A549 (cell line): ENCODE measurements around the gene STYXL1.

Experiments
- EP300 ChIP-seq, 2 experiments: fragments of >200 bp; sonication (Bioruptor Twin); formaldehyde crosslinking; IDR thresholded peaks; 2 replicates in 1 of 2; 3 replicates in 1 of 2; pipeline ENCODE4 v1.6.1; 2016 to 2017
- ESRRA ChIP-seq: fragments of 150-350 bp; IDR thresholded peaks from 2 replicates; pipeline ENCODE4 v1.6.1; 2014; ENCODE audit warnings: mild to moderate bottlenecking, low read length, borderline replicate concordance
- FOXS1 ChIP-seq: fragments of 250-450 bp; sonication (Bioruptor Pico); IDR thresholded peaks from 2 replicates; pipeline ENCODE4 v1.5.0; 2020; ENCODE audit warnings: mild to moderate bottlenecking, moderate library complexity
- HDAC2 ChIP-seq: fragments of 200-600 bp; sonication (generic); IDR thresholded peaks from 2 replicates; pipeline ENCODE4 v1.6.1; 2016
- JUN ChIP-seq, 2 experiments: fragments of >200 bp; sonication (Bioruptor Twin); formaldehyde crosslinking; IDR thresholded peaks; 2 replicates in 1 of 2; 3 replicates in 1 of 2; pipeline ENCODE4 v1.6.1; 2016 to 2017
- MAX ChIP-seq: IDR thresholded peaks from 2 replicates; pipeline ENCODE4 v1.6.1; 2012
- POLR2A ChIP-seq: IDR thresholded peaks from 2 replicates; pipeline ENCODE4 v1.6.1; 2012; ENCODE audit warnings: mild to moderate bottlenecking, low read length
- RAD21 ChIP-seq, 2 experiments: fragments of >200 bp in 1 of 2; sonication (Bioruptor Twin) in 1 of 2; formaldehyde crosslinking in 1 of 2; IDR thresholded peaks in 1 of 2; conservative IDR thresholded peaks in 1 of 2; 2 replicates in 1 of 2; 3 replicates in 1 of 2; pipeline ENCODE4 v1.6.1; 2012 to 2018; ENCODE audit warnings: inconsistent platforms in 1 of 2
- RNF2 ChIP-seq: fragments of 200-600 bp; sonication (generic); IDR thresholded peaks from 2 replicates; pipeline ENCODE4 v1.6.1; 2016; ENCODE audit warnings: low read depth, mild to moderate bottlenecking, antibody characterized with exemption, moderate library complexity, borderline replicate concordance
- TF ChIP-seq, protein P1 (sequence below): fragments of >200 bp; sonication (Bioruptor Twin); formaldehyde crosslinking; IDR thresholded peaks from 3 replicates; pipeline ENCODE4 v1.5.1; 2016
- TF ChIP-seq, protein P2 (sequence below): fragments of 200-600 bp; sonication (generic); IDR thresholded peaks from 2 replicates; pipeline ENCODE4 v1.6.1; 2016; ENCODE audit warnings: antibody characterized with exemption, mild to moderate bottlenecking, moderate library complexity

DNA sequence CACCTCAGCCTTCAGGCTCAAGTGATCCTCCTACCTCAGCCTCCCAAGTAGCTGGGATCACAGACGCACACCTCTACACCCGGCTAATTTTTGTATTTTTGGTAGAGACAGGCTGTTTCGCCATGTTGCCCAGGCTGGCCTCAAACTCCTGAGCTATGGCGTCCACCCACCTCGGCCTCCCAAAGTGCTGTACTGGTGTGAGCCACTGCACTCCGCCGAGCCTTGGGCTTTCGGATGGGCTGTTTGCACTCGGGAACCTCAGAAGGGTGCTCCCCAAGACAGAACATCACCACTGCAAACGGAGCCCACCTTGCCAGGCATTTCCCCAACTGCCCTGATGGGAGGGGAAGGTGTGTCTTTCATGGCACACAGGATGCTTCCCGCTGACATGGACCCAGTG is 80.7 kb downstream of the STYXL1 start:
- TF ChIP-seq, protein P1, sequence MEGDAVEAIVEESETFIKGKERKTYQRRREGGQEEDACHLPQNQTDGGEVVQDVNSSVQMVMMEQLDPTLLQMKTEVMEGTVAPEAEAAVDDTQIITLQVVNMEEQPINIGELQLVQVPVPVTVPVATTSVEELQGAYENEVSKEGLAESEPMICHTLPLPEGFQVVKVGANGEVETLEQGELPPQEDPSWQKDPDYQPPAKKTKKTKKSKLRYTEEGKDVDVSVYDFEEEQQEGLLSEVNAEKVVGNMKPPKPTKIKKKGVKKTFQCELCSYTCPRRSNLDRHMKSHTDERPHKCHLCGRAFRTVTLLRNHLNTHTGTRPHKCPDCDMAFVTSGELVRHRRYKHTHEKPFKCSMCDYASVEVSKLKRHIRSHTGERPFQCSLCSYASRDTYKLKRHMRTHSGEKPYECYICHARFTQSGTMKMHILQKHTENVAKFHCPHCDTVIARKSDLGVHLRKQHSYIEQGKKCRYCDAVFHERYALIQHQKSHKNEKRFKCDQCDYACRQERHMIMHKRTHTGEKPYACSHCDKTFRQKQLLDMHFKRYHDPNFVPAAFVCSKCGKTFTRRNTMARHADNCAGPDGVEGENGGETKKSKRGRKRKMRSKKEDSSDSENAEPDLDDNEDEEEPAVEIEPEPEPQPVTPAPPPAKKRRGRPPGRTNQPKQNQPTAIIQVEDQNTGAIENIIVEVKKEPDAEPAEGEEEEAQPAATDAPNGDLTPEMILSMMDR: no peak
- TF ChIP-seq MAX: no peak
- TF ChIP-seq RAD21 (conservative IDR thresholded peaks at IDR 0.05 in 1 of 2, IDR thresholded peaks at IDR 0.05 in 1 of 2): no peak
- TF ChIP-seq, protein P2, sequence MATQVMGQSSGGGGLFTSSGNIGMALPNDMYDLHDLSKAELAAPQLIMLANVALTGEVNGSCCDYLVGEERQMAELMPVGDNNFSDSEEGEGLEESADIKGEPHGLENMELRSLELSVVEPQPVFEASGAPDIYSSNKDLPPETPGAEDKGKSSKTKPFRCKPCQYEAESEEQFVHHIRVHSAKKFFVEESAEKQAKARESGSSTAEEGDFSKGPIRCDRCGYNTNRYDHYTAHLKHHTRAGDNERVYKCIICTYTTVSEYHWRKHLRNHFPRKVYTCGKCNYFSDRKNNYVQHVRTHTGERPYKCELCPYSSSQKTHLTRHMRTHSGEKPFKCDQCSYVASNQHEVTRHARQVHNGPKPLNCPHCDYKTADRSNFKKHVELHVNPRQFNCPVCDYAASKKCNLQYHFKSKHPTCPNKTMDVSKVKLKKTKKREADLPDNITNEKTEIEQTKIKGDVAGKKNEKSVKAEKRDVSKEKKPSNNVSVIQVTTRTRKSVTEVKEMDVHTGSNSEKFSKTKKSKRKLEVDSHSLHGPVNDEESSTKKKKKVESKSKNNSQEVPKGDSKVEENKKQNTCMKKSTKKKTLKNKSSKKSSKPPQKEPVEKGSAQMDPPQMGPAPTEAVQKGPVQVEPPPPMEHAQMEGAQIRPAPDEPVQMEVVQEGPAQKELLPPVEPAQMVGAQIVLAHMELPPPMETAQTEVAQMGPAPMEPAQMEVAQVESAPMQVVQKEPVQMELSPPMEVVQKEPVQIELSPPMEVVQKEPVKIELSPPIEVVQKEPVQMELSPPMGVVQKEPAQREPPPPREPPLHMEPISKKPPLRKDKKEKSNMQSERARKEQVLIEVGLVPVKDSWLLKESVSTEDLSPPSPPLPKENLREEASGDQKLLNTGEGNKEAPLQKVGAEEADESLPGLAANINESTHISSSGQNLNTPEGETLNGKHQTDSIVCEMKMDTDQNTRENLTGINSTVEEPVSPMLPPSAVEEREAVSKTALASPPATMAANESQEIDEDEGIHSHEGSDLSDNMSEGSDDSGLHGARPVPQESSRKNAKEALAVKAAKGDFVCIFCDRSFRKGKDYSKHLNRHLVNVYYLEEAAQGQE: no peak
- no peak for TF ChIP-seq EP300 (IDR thresholded peaks at IDR 0.05)
- no peak for TF ChIP-seq JUN (IDR thresholded peaks at IDR 0.05)
- TF ChIP-seq POLR2A: no peak
- no peak for TF ChIP-seq FOXS1
- no peak for TF ChIP-seq ESRRA
- no peak for TF ChIP-seq HDAC2
- TF ChIP-seq RNF2: no peak
